HUES6 (cell line): ENCODE data around the gene DPEP1.
"Not testable (repeated sequence)": the region's sequence is repeated elsewhere in the genome, so short reads cannot be mapped to it uniquely, and the experiment has no call there.

ENCODE experiments used
- H3K27ac ChIP-seq: 2 replicates; pipeline ENCODE4 v1.7.0; 2013; ENCODE audit warnings: low read depth, mild to moderate bottlenecking, low read length, inconsistent platforms
- H3K27me3 ChIP-seq: 2 replicates; pipeline ENCODE4 v1.6.1; 2013; ENCODE audit warnings: low read length; ENCODE audit not compliant: control insufficient read depth, insufficient read depth
- H3K36me3 ChIP-seq: 2 replicates; pipeline ENCODE4 v1.6.1; 2013; ENCODE audit warnings: low read length; ENCODE audit not compliant: control insufficient read depth, insufficient read depth
- H3K4me1 ChIP-seq: 2 replicates; pipeline ENCODE4 v1.6.1; 2013; ENCODE audit warnings: low read length; ENCODE audit not compliant: control insufficient read depth, insufficient read depth
- H3K4me3 ChIP-seq: 2 replicates; pipeline ENCODE4 v1.5.1; 2013; ENCODE audit warnings: low read depth, low read length
- H3K9ac ChIP-seq: one replicate; pipeline ENCODE4 v1.6.1; 2013; ENCODE audit warnings: mild to moderate bottlenecking, low read length
- H3K9me3 ChIP-seq: 2 replicates; pipeline ENCODE4 v1.6.1; 2013; ENCODE audit warnings: low read depth, low read length; ENCODE audit not compliant: control insufficient read depth, insufficient read depth

DPEP1 gene

DNA sequence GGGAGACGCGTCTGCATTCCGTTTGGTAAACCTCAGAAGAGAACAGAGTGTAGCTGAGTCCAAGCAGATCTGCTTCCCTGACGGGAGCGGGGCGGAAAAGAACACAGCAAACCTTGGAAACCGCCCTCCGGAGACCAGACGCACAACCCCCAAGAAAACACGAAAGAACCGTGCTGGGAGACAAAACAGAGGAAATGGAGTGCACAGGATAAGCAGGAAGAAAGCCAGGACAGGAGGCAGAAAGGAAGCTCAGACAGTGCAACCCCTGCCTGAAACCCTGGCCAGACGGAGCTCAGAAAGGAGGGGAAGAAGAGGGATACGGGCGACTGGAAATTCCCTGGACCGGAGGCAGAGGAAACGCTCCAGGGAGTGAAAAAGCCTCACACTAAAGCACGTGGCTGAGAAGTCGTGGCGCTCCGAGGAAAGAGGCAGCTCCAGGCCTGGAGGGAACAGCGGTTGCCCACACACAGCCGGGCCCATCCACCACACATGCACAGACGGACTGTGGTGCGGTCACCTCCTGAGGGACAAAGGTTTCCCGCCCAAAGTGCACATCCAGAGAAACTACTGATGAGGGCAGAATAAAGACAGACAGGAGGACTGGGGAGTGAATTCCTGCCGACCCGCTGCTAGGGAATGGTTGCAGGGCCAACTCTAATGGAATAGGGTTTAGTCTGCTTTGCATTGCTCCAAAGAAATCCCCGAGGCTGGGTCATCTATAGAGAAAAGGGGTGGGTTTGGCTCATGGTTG is 10.2 kb downstream of the DPEP1 start:
- Histone ChIP-seq H3K9me3 (no peaks in the 10 kb centered on the region), H3K9ac (no peak overlapping the region), H3K4me1 (peaks cover 7% of the 10 kb centered on the region; the same call in 1 of the 2 replicates)

GRCh38 chr16:89624777-89625761 is 11.6 kb downstream of the DPEP1 start:
- Histone ChIP-seq H3K9ac (no peak overlapping the region), H3K9me3 (peaks cover 5% of the 10 kb centered on the region; the same call in 1 of the 2 replicates), H3K4me3 (no peak overlapping the region), H3K36me3 (no peaks in the 10 kb centered on the region), H3K4me1 (peaks cover 7% of the 10 kb centered on the region; the same call in 1 of the 2 replicates), H3K27ac (no peak overlapping the region), H3K27me3 (peaks cover 17% of the 10 kb centered on the region; the same call in 1 of the 2 replicates)

More for the DNA sequence above, 10.2 kb downstream of the DPEP1 start:
- H3K27me3 ChIP-seq, result peaks cover 17% of the 10 kb centered on the region; the same call in 1 of the 2 replicates
- no peaks in the 10 kb centered on the region for H3K36me3 ChIP-seq
- H3K27ac ChIP-seq, result no peak overlapping the region
- H3K4me3 ChIP-seq, result no peak overlapping the region

DNA sequence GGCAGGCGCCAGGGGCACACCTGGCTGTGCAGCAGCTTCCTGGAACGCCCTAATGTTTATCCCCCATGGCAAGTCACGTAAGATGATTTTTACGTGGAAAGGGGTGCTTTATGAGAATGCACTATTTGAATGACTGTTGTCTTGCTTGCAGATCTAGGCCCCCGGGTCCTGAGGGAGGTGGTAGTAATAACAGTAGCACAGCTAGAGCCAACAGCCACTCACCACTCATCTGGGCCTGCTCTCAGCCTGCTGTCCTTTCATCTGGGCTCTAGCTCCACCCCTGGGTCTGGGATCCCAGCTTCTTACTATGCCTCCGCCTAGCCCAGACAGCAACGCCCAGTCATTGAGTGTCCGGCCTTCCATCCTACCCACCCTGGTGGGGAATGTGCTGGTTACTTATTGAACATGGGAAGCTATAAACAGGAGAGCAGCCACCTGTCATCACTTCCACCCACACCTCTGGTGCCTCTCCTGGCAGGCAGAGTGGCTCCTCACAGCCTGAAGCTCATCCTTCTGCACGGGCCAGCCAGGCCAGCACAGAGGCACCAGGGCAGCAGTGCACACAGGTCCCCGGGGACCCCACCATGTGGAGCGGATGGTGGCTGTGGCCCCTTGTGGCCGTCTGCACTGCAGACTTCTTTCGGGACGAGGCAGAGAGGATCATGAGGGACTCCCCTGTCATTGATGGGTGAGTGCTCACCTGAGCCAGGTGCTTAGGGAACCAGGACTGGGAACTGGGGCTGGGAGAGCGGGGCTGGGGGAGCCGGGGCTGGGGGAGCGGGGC is 16.6 kb downstream of the DPEP1 start:
- Histone ChIP-seq H3K36me3 (no peaks in the 10 kb centered on the region), H3K9ac (no peak overlapping the region), H3K4me1 (peaks cover 3% of the 10 kb centered on the region; the same call in 1 of the 2 replicates), H3K9me3 (peaks cover 7% of the 10 kb centered on the region; the same call in 1 of the 2 replicates), H3K27ac (no peak overlapping the region), H3K27me3 (peaks cover 9% of the 10 kb centered on the region; the same call in 1 of the 2 replicates), H3K4me3 (no peak overlapping the region)

DNA sequence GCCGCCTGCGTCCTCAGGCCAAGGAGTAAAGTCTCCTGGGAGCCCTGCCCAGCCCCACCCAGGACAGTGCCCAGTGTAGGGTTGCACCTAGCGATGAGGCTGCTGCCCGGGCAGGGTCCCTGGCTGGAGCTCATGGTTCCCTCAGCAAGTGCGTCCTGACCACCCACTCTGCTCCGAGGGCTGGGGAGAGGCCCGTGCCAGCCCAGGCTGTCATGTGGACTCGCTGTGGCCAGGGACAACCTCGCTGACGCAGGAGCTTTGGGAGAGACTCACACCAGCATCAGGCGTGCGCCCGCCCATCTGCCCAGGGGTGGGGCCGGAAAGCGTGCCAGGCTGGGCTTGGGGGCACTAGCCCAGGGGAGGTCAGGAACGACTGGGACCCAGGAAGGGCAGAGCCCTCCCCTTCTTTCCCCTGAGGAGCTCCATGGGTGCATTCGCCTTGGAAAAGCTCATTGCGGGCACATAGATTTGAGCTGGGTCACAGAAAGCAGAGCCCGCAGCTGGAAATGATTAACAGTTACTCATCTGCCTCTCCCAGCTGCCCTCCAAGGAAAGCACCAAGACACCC is 19.7 kb downstream of the DPEP1 start:
- no peak overlapping the region for H3K9ac ChIP-seq
- H3K27me3 ChIP-seq, result peaks cover 17% of the 10 kb centered on the region; the same call in 1 of the 2 replicates
- no peak overlapping the region for H3K27ac ChIP-seq

DNA sequence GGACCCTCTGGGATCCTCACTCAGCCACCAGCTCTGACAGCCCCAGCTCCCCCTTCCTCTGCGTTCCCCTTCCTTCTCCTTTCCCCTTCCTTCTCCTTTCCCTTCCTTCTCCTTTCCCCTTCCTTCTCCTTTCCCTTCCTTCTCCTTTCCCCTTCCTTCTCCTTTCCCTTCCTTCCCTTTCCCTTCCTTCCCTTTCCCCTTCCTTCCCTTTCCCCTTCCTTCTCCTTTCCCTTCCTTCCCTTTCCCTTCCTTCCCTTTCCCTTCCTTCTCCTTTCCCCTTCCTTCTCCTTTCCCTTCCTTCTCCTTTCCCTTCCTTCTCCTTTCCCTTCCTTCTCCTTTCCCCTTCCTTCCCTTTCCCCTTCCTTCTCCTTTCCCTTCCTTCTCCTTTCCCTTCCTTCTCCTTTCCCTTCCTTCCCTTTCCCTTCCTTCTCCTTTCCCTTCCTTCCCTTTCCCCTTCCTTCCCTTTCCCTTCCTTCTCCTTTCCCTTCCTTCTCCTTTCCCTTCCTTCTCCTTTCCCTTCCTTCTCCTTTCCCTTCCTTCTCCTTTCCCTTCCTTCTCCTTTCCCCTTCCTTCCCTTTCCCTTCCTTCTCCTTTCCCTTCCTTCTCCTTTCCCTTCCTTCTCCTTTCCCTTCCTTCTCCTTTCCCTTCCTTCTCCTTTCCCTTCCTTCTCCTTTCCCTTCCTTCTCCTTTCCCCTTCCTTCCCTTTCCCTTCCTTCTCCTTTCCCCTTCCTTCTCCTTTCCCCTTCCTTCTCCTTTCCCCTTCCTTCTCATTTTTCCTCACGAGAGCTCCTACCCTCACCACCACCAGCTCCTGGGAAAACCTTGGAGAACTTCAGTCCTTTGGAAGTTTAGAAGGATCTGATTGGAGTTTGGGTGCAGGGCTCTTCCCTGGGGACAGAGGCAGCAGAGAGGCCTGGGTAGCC is 21.3 kb downstream of the DPEP1 start:
- not testable (repeated sequence) for H3K27ac ChIP-seq, H3K9me3 ChIP-seq, H3K4me3 ChIP-seq, H3K9ac ChIP-seq, H3K4me1 ChIP-seq, H3K36me3 ChIP-seq
- peaks cover 17% of the 10 kb centered on the region; the same call in 1 of the 2 replicates for H3K27me3 ChIP-seq

More for the DNA sequence above, 19.7 kb downstream of the DPEP1 start:
- Histone ChIP-seq H3K4me3 (no peak overlapping the region), H3K36me3 (no peaks in the 10 kb centered on the region), H3K9me3 (peaks cover 7% of the 10 kb centered on the region; the same call in 1 of the 2 replicates), H3K4me1 (no peaks in the 10 kb centered on the region; the same call in 1 of the 2 replicates)

DNA sequence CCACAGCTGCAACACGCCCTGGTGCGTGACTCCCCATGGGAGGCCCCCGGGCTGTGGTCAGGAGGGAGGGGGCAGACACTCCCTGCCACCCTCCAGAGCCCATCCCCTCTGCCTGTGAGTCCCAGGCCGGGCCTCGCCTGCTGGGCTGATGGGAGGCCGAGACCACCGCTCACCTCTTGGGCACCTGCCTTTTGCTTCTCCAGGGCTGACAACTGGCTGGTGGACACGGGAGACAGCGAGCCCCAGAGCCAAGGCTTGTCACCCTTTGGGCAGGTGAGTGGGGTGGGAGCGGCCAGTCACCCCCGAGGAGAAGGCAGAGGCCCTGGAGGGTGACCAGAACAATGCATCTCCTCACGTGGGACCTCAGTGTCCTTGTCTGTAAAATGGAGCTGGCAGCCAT is 23.2 kb downstream of the DPEP1 start:
- Histone ChIP-seq H3K4me1 (no peaks in the 10 kb centered on the region; the same call in 1 of the 2 replicates), H3K4me3 (no peak overlapping the region), H3K9ac (no peak overlapping the region), H3K36me3 (no peaks in the 10 kb centered on the region), H3K9me3 (no peaks in the 10 kb centered on the region), H3K27ac (no peak overlapping the region), H3K27me3 (peaks cover 17% of the 10 kb centered on the region; the same call in 1 of the 2 replicates)

- Histone ChIP-seq H3K9ac (no peak overlapping the region), H3K36me3 (no peaks in the 10 kb centered on the region), H3K4me1 (no peaks in the 10 kb centered on the region; the same call in 1 of the 2 replicates), H3K9me3 (no peaks in the 10 kb centered on the region), H3K27ac (no peak overlapping the region), H3K27me3 (peaks cover 17% of the 10 kb centered on the region; the same call in 1 of the 2 replicates), H3K4me3 (no peak overlapping the region)
Measured at GRCh38 chr16:89637379-89637778, 23.9 kb downstream of the DPEP1 start.

GRCh38 chr16:89638455-89638854 is 25.0 kb downstream of the DPEP1 start:
- H3K4me3 ChIP-seq, result no peak overlapping the region
- peaks cover 17% of the 10 kb centered on the region; the same call in 1 of the 2 replicates for H3K27me3 ChIP-seq
- H3K36me3 ChIP-seq, result no peaks in the 10 kb centered on the region
- no peaks in the 10 kb centered on the region for H3K9me3 ChIP-seq
- H3K27ac ChIP-seq, result no peak overlapping the region
- no peaks in the 10 kb centered on the region; the same call in 1 of the 2 replicates for H3K4me1 ChIP-seq
- H3K9ac ChIP-seq, result no peak overlapping the region

GRCh38 chr16:89639385-89639784 is 25.9 kb downstream of the DPEP1 start:
- no peak overlapping the region for H3K9ac ChIP-seq

More at GRCh38 chr16:89639385-89639784, 25.9 kb downstream of the DPEP1 start:
- no peaks in the 10 kb centered on the region; the same call in 1 of the 2 replicates for H3K4me1 ChIP-seq
- H3K27me3 ChIP-seq, result peaks cover 13% of the 10 kb centered on the region; the same call in 1 of the 2 replicates
- H3K4me3 ChIP-seq, result no peak overlapping the region
- H3K27ac ChIP-seq, result no peak overlapping the region
- no peaks in the 10 kb centered on the region for H3K9me3 ChIP-seq
- no peaks in the 10 kb centered on the region for H3K36me3 ChIP-seq
